Raji (cell line): Measurements from ENCODE around the gene PPARG.

ENCODE experiments used
- POLR2A ChIP-seq: IDR thresholded peaks from 2 replicates; pipeline ENCODE4 v1.6.1; 2011; ENCODE audit warnings: low read depth, low read length, control low read depth; ENCODE audit not compliant: insufficient read depth

The PPARG gene

GRCh38 chr3:12421132-12421531 is 132.3 kb downstream of the PPARG start:
- TF ChIP-seq POLR2A: no peak

- no peak for TF ChIP-seq POLR2A
Measured at GRCh38 chr3:12423131-12423530, 134.3 kb downstream of the PPARG start.

- TF ChIP-seq POLR2A: no peak
Measured at GRCh38 chr3:12423918-12424630, 135.2 kb downstream of the PPARG start.

DNA sequence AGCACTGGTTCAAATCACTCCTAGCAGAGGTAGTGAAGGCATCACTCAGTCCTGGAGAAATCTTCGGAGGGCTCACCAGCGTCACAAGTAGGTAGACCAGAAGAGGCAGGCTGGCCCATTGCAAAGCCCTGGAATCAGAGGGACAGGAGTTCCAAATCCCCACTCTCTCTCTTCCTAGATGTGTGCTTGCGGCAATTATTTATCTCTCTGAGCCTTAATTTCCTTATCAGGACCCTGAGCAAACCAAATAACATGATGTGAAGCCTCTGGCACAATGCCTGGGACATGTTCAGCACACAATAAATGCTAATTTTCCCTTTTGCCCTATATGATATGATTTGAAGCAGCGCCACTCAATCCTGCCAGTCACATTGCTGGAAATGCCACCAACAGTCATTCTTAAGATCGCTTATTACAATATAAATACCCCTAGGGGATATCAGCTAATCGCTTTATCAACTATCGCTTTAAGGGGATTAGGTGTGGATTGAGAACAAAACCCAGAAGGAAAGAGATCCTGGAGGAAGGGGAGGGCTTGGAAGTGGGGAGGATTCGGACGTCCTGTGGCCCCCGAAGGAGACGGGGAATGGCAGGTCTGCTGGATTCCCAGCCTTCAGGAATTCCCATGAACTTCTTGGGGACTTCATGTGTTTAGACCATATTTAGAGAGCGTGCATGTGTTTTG is 135.9 kb downstream of the PPARG start:
- TF ChIP-seq POLR2A: no peak

- TF ChIP-seq POLR2A: no peak
Measured at GRCh38 chr3:12425850-12426579, 137.1 kb downstream of the PPARG start.

- TF ChIP-seq POLR2A: no peak
Measured at GRCh38 chr3:12427551-12427950, 138.7 kb downstream of the PPARG start.

DNA sequence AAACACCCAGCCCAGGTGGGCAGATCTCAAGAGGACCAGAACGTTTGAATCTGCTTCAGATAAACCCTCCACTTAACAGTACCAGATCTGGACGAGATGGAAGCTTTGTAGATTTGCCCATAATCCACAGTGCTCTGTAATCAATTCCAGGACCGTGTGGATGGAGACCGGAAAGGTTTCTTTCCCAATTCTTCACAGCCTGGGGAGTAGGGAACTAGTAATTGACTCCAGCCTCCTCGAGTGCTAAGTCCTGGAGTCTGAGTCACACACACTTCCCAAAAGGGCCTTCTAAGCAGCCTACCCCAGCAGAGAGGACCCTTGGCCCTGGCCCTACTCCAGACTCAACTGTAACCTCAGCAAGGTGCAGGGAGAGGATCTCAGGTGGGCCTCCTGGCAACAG is 139.3 kb downstream of the PPARG start:
- TF ChIP-seq POLR2A: no peak

GRCh38 chr3:12430086-12430485 is 141.2 kb downstream of the PPARG start:
- no peak for TF ChIP-seq POLR2A

- no peak for TF ChIP-seq POLR2A
Measured at GRCh38 chr3:12433823-12434222, 145.0 kb downstream of the PPARG start.

DNA sequence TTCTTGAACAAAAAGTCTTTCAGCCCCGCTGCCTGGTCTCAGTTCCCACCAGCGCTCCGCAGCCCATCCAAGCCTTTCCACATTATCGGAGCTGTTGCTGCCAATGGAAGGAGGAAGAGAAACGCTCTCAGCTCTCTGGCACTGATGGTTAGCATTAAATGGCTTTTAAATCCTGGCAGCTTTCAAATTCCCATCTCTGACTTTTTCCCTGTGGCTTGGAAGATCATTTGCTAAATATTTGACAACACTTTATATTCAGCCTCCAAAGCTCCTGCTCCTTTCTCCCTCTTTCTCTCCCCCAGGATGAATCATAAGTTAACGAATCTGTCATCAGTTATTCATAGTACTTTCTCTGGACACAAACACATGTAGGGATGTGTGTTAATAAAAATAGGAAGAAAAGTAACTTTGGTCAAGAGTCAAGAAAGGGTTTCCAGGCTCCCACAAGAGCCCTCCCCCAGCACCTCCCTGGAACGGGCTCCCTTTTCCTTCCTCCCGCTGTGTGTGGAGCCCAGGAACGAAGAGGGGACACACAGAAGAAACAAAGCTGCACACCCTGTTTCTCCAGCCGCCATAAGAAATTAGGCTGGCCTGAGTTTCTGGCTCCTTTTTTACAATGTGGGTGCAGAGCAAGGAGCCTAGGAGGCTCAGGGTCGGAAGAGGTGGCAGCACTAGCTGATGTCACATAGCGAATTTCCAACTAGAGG is 147.8 kb downstream of the PPARG start:
- TF ChIP-seq POLR2A: no peak

DNA sequence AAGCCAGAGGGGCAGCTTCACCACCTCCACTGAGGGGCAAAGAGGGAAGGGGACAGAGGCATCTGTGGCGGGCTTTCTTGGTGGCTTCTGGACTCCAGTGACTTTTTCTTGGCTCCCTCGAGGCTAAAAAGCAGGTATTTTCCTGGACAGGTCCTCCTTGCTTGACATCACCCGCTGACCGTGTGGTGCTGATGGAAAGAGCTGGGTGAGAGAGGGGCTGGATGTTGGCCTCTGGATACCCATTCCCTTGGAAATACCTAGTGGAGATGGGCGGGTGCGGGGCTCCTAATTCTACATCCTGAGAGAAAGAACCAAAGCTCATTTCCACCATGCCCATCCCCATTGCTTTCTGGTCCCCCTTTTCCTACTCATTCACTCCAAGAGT is 148.3 kb downstream of the PPARG start:
- TF ChIP-seq POLR2A: no peak

GRCh38 chr3:12437861-12438260 is 149.0 kb downstream of the PPARG start:
- TF ChIP-seq POLR2A: no peak

GRCh38 chr3:12438318-12438717 is 149.4 kb downstream of the PPARG start:
- TF ChIP-seq POLR2A: no peak

GRCh38 chr3:12439161-12439940 is 150.5 kb downstream of the PPARG start:
- TF ChIP-seq POLR2A: no peak

DNA sequence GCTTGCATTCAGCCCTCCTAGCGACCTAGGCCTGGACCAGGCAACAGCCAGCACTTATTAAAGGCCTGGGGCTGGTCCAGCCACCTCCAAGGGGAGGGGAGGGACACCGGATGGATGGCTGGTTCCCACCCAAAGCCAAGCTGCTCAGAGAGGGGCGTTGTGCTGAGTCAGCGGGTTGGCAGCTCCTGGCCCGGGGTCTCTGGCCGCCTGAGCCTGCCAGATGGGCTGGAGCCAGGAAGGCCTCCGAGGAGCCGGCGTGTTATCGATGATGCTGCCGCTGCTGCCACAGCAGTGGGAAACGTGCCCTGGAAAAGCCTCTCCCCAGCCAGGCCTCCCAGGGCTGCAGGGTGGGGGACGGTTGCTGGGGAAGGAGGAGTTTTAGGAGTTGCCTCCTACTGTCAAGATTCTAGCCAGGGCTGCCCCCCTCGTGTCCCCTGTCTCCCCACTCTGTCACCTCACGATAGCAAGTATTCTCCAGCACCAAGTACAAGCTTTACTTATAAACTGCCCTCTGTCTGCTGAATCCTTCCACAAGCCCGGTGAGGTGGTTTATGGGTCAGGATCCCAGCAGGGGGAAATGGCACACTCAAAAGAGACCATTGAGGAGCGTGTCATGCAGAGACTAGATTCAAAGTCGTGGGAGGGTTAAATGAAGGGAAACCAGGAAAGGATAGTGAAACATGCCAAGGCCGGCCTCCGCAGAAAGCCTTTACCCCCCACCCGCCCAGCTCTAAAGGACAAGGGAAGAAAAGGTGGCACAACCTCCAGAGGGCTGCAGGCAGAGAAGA is 152.3 kb downstream of the PPARG start:
- TF ChIP-seq POLR2A: no peak
